Cardiac septum (tissue), 1 donor: ENCODE results near the gene NEK8. TPM values are rescaled to one million over a fixed set of nuclear protein-coding genes. Genes with fewer than 3 reads are reported as not detected.

Source experiments
- total RNA-seq: library from RNA; stranded (reverse); fragmentation: NEBNext Ultra II Directional; extraction: Animal tissue kit (Norgen Biotek cat#: 25700); gene quantifications from one replicate; pipeline ENCODE4 v1.2.1, GENCODE V29; 2021
- donor health status: DM: no; HTN: no; CAD: no.

The NEK8 gene
- total RNA-seq, 1 donor from 2014 or later, result 0.78 TPM

Other genes starting within 250 kb of the NEK8 start
- not detected for gene FOXN1, start 222.4 kb upstream of the NEK8 start, total RNA-seq
- 16.0 TPM for gene UNC119, start 176.2 kb upstream of the NEK8 start, total RNA-seq
- 51.5 TPM for gene PIGS, start 157.3 kb upstream of the NEK8 start, total RNA-seq
- 326 TPM for gene ALDOC, start 151.9 kb upstream of the NEK8 start, total RNA-seq
- gene SPAG5, start 129.8 kb upstream of the NEK8 start, total RNA-seq, result 0.78 TPM
- gene RSKR, start 114.6 kb upstream of the NEK8 start, total RNA-seq, result 6.8 TPM
- gene BLTP2, start 83.6 kb upstream of the NEK8 start, total RNA-seq, result 70.4 TPM
- gene SDF2, start 66.9 kb upstream of the NEK8 start, total RNA-seq, result 26.6 TPM
- gene SUPT6H, start 66.6 kb upstream of the NEK8 start, total RNA-seq, result 48.4 TPM
- 2.0 TPM for gene PROCA1, start 16.9 kb upstream of the NEK8 start, total RNA-seq
- gene RAB34, start 10.9 kb upstream of the NEK8 start, total RNA-seq, result 15.3 TPM
- 725 TPM for gene RPL23A, start 8.8 kb upstream of the NEK8 start, total RNA-seq
- 2.4 TPM for gene TLCD1, start 2.6 kb upstream of the NEK8 start, total RNA-seq
- gene TRAF4, start 15.2 kb downstream of the NEK8 start, total RNA-seq, result 2.8 TPM
- gene FAM222B, start 114.0 kb downstream of the NEK8 start, total RNA-seq, result 18.6 TPM
- 31.3 TPM for gene ERAL1, start 126.2 kb downstream of the NEK8 start, total RNA-seq
- 80.4 TPM for gene FLOT2, start 168.9 kb downstream of the NEK8 start, total RNA-seq
- gene DHRS13, start 174.3 kb downstream of the NEK8 start, total RNA-seq, result 3.0 TPM
- gene PHF12, start 222.7 kb downstream of the NEK8 start, total RNA-seq, result 20.4 TPM